Common myeloid progenitor, CD34-positive (primary cell): Measurements from ENCODE around the gene HTRA2.

Experiments used
- CTCF ChIA-PET: fragments of 350-600 bp; sonication (Branson Sonifier 250); formaldehyde crosslinking; loops from one replicate; lab custom pipeline; 2021; ENCODE audit warnings: antibody characterized with exemption; lab: Charles Lee
- POLR2A ChIA-PET: fragments of 350-600 bp; sonication (Branson Sonifier 250); formaldehyde crosslinking; loops from one replicate; lab custom pipeline; 2021; ENCODE audit warnings: antibody characterized with exemption; lab: Charles Lee
- DNase-seq, 3 donors: peaks; one replicate each; pipeline versions ENCODE4 v3.0.0 to v3.0.0-alpha.2; 2013
- H3K27ac ChIP-seq, 2 experiments: 1 replicate in 1 of 2; 2 replicates in 1 of 2; pipeline ENCODE4 v1.7.0; 2013; ENCODE audit warnings: inconsistent platforms in 2 of 2, low read length in 2 of 2, mild to moderate bottlenecking in 2 of 2, low read depth in 1 of 2, moderate library complexity in 1 of 2; ENCODE audit not compliant: severe bottlenecking in 2 of 2, insufficient read depth in 1 of 2, poor library complexity in 1 of 2
- H3K27me3 ChIP-seq, 5 experiments: replicated peaks in 2 of 5; 1 replicate in 3 of 5; 2 replicates in 2 of 5; pipeline versions ENCODE4 v1.6.1 to v1.7.0; 2013; ENCODE audit warnings: low read length in 4 of 5, mild to moderate bottlenecking in 2 of 5, moderate library complexity in 2 of 5, inconsistent platforms in 1 of 5; ENCODE audit not compliant: insufficient read depth in 5 of 5, control insufficient read depth in 4 of 5
- H3K36me3 ChIP-seq, 4 experiments: 1 replicate in 2 of 4; 2 replicates in 2 of 4; pipeline versions ENCODE4 v1.6.1 to v1.7.0; 2013; ENCODE audit warnings: low read length in 3 of 4, control low read depth in 1 of 4, mild to moderate bottlenecking in 1 of 4; ENCODE audit not compliant: control insufficient read depth in 4 of 4, insufficient read depth in 4 of 4
- H3K4me1 ChIP-seq, 4 experiments: 1 replicate in 3 of 4; 2 replicates in 1 of 4; pipeline versions ENCODE4 v1.6.1 to v1.7.1; 2013; ENCODE audit warnings: low read length in 3 of 4, mild to moderate bottlenecking in 3 of 4, control low read depth in 1 of 4, inconsistent platforms in 1 of 4, moderate library complexity in 1 of 4; ENCODE audit not compliant: control insufficient read depth in 4 of 4, insufficient read depth in 4 of 4; ENCODE audit errors: control extremely low read depth in 1 of 4
- H3K4me3 ChIP-seq, 7 experiments: 1 replicate in 4 of 7; 2 replicates in 3 of 7; pipeline versions ENCODE4 v1.5.1 to v1.7.0; 2013; ENCODE audit warnings: mild to moderate bottlenecking in 7 of 7, low read length in 6 of 7, moderate library complexity in 6 of 7, inconsistent platforms in 2 of 7, low read depth in 2 of 7, control low read depth in 1 of 7; ENCODE audit not compliant: insufficient read depth in 4 of 7, control insufficient read depth in 1 of 7; ENCODE audit errors: extremely low read depth in 1 of 7
- H3K9me3 ChIP-seq, 5 experiments: 1 replicate in 4 of 5; 2 replicates in 1 of 5; pipeline versions ENCODE4 v1.6.1 to v1.7.1; 2013; ENCODE audit warnings: low read length in 4 of 5, mild to moderate bottlenecking in 2 of 5, inconsistent platforms in 1 of 5, low read depth in 1 of 5, moderate library complexity in 1 of 5; ENCODE audit not compliant: control insufficient read depth in 4 of 5, insufficient read depth in 2 of 5; ENCODE audit errors: control extremely low read depth in 1 of 5
- WGBS: methylation state at CpG from one replicate; pipeline ENCODE4 v1.1.5; 2013; ENCODE audit not compliant: insufficient coverage; 5-methylcytosine and 5-hydroxymethylcytosine counted together

Gene HTRA2

DNA sequence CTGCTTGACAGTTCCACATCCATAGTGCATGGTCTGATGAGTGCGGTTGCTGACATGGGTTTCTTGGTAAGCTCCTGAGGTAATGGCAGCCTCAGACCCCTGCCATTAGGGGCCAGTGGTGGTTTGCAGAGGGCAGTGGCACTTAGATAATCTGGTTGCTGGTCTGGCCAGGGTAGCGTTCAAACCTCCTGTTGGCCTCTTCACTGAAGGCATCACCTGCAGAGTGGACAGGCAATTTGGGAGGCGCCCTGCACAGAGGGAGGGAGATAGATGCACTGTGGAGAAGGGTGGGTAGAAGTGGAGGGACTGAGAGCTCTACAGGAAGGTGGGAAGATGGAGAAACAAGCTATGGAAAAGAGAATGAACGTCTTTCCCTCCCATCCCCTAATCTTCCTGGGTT is 3.7 kb downstream of the HTRA2 start:
- WGBS: 85% methylated on average over 2 of the region's 4 CpGs
- H3K36me3 ChIP-seq: peaks cover 6 to 41% (median 19%) of the 10 kb centered on the region in 4 experiments
- no peak for DNase-seq
- ChIA-PET CTCF (interaction anchor here (1.3 to 13.7 kb wide), 9 partner anchors 11 to 76 kb away, joined by 5 to 210 read pairs (median 53); partner anchors contain the start of genes CCDC142, LBX2, PCGF1 and TTC31), POLR2A (no interaction called here)
- H3K27ac ChIP-seq: no peak overlapping the region
- peaks cover 14 to 53% (median 28%) of the 10 kb centered on the region in 4 experiments for H3K4me1 ChIP-seq
- H3K9me3 ChIP-seq: no peaks in the 10 kb centered on the region
- H3K27me3 ChIP-seq: no peaks in the 10 kb centered on the region
- no peak overlapping the region for H3K4me3 ChIP-seq

- no peaks in the 10 kb centered on the region for H3K9me3 ChIP-seq
- no peak for DNase-seq
- POLR2A ChIA-PET: no interaction called here
- no peak overlapping the region for H3K4me3 ChIP-seq
- WGBS: 96% methylated on average over 10 of the region's 12 CpGs
- H3K36me3 ChIP-seq: peaks cover 6 to 40% (median 19%) of the 10 kb centered on the region in 4 experiments
- CTCF ChIA-PET: interaction anchor here (0.8 to 13.7 kb wide), 8 partner anchors 8 to 73 kb away, joined by 3 to 210 read pairs (median 53); partner anchors contain the start of genes CCDC142, DQX1, LBX2 and PCGF1
- H3K27me3 ChIP-seq: no peaks in the 10 kb centered on the region
- H3K27ac ChIP-seq: no peak overlapping the region
- H3K4me1 ChIP-seq: peaks cover 22 to 55% (median 31%) of the 10 kb centered on the region in 4 experiments
Measured at GRCh38 chr2:74534411-74534810, 4.7 kb downstream of the HTRA2 start.

- Histone ChIP-seq H3K27ac (no peak overlapping the region), H3K36me3 (peaks cover 6 to 40% (median 19%) of the 10 kb centered on the region in 4 experiments), H3K4me3 (no peak overlapping the region), H3K4me1 (peaks cover 25 to 64% (median 35%) of the 10 kb centered on the region in 4 experiments), H3K27me3 (no peaks in the 10 kb centered on the region), H3K9me3 (no peaks in the 10 kb centered on the region)
- ChIA-PET CTCF (interaction anchor here (1.0 to 13.7 kb wide), 7 partner anchors 8 to 53 kb away, joined by 3 to 210 read pairs (median 3); partner anchors contain the start of genes CCDC142, DQX1, LOXL3 and TTC31), POLR2A (interaction anchor here (0.7 kb wide), 1 partner anchor 51 kb away, joined by 3 read pairs; no protein-coding TSS in a partner anchor)
- WGBS: 100% methylated on average over 5 of the region's 10 CpGs
- DNase-seq: no peak
Measured at GRCh38 chr2:74535440-74535965, 5.8 kb downstream of the HTRA2 start.

DNA sequence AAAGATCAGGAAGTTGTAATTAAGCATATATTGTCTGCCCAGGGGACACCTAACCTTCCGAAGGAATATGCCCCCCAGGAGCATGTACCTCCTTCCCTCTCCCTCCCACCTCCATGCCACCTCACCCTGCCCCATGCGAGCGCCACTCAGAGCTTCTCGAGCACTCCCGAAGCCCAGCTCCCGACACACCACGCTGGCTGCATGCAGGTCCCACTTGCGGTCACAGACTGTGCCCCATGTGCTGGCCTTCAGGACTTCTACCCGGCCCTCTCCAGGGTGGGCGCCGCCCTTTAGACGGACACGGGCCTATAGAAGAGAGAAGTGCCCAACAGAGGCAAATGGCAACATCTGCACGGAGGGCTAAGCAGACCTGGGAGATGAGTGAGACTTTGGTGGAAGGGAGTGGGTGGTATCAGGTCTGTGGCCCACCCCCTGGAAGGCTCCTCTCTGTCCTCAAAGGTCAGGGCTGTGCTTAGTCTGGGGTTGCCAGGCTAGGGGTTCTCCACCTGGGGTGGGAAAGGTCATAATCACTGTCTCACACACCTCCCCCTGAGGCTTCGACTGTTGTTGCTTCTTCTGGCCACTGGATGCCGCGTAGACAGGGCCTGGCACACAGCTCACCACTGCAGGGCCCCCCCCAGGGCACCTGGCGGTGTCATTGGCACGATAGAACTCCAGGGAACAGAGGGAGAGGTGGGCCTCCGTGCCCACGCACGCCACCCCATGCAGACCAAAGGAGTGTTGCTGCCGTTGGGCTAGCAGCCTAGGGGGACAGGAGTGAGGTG is 6.6 kb downstream of the HTRA2 start:
- Histone ChIP-seq H3K27me3 (no peaks in the 10 kb centered on the region), H3K4me1 (peaks cover 19 to 55% (median 28%) of the 10 kb centered on the region in 4 experiments), H3K4me3 (no peak overlapping the region), H3K36me3 (peaks cover 6 to 36% (median 19%) of the 10 kb centered on the region in 4 experiments), H3K27ac (no peak overlapping the region), H3K9me3 (no peaks in the 10 kb centered on the region)
- POLR2A ChIA-PET: interaction anchor here (0.7 kb wide), 1 partner anchor 50 kb away, joined by 3 read pairs; no protein-coding TSS in a partner anchor
- 96% methylated on average over 22 of the region's 23 CpGs for WGBS
- DNase-seq: no peak
- CTCF ChIA-PET: interaction anchor here (1.1 to 13.7 kb wide), 6 partner anchors 10 to 54 kb away, joined by 3 to 210 read pairs (median 4); partner anchors contain the start of genes CCDC142, DQX1, LOXL3 and TTC31

GRCh38 chr2:74537140-74537539 is 7.4 kb downstream of the HTRA2 start:
- 97% methylated on average over 3 of the region's 4 CpGs for WGBS
- Histone ChIP-seq H3K27ac (no peak overlapping the region), H3K36me3 (peaks cover 6 to 29% (median 19%) of the 10 kb centered on the region in 4 experiments), H3K27me3 (no peaks in the 10 kb centered on the region), H3K4me1 (peaks cover 19 to 48% (median 24%) of the 10 kb centered on the region in 4 experiments), H3K9me3 (no peaks in the 10 kb centered on the region), H3K4me3 (no peak overlapping the region)
- no peak for DNase-seq
- ChIA-PET CTCF (interaction anchor here (13.7 kb wide), 1 partner anchor 50 kb away, joined by 210 read pairs; no protein-coding TSS in a partner anchor), POLR2A (no interaction called here)

- POLR2A ChIA-PET: interaction anchor here (0.6 to 2.0 kb wide), 5 partner anchors 9 to 1646 kb away, joined by 3 to 9 read pairs (median 3); partner anchors contain the start of genes AUP1, DOK1, HTRA2 and LOXL3
- H3K36me3 ChIP-seq: peaks cover 0 to 13% (median 4%) of the 10 kb centered on the region in 4 experiments
- peaks cover 19 to 53% (median 24%) of the 10 kb centered on the region in 4 experiments for H3K4me1 ChIP-seq
- H3K4me3 ChIP-seq: peak overlapping the region in 5 of 7 experiments; percentile 10 to 58 (median 44)
- 20% methylated on average over 5 of the region's 7 CpGs for WGBS
- no peak overlapping the region for H3K27ac ChIP-seq
- CTCF ChIA-PET: interaction anchor here (0.8 to 13.7 kb wide), 12 partner anchors 14 to 74 kb away, joined by 3 to 210 read pairs (median 5); partner anchors contain the start of genes CCDC142, MOGS and TTC31
- H3K9me3 ChIP-seq: no peaks in the 10 kb centered on the region
- peak in 2 of 3 donors; percentile 76 to 77 for DNase-seq
- H3K27me3 ChIP-seq: no peaks in the 10 kb centered on the region
Measured at GRCh38 chr2:74538881-74539339, 9.2 kb downstream of the HTRA2 start.
